Stimulated activated CD4-positive, alpha-beta T cell treated with anti-CD3 and anti-CD28 coated beads, Interleukin-2, amount 100 ng/mL, for 48 hours (primary cell): Measurements from ENCODE around the gene PARP6.

Experiments
- DNase-seq, 2 donors: peaks; one replicate each; pipeline ENCODE4 v3.0.0-alpha.2; 2020

PARP6 gene

GRCh38 chr15:72198356-72199204 lies 73.8 kb downstream of the PARP6 start:
- no peak for DNase-seq

GRCh38 chr15:72197460-72198355 lies 74.6 kb downstream of the PARP6 start, which contains the start of gene GRAMD2A:
TSS of gene GRAMD2A (minus strand) at chr15:72197787.
- peak; percentile 22 to 46 for DNase-seq

GRCh38 chr15:72197041-72197459 lies 75.3 kb downstream of the PARP6 start:
- DNase-seq = no peak

GRCh38 chr15:72196409-72197040 lies 75.8 kb downstream of the PARP6 start:
- no peak for DNase-seq

GRCh38 chr15:72195101-72195511 lies 77.2 kb downstream of the PARP6 start:
- no peak for DNase-seq

- no peak for DNase-seq
Measured at GRCh38 chr15:72193836-72194396, 78.4 kb downstream of the PARP6 start.

GRCh38 chr15:72192416-72192815 lies 79.9 kb downstream of the PARP6 start:
- DNase-seq = no peak
